ENCODE data around the gene NUP93. TPM values are rescaled to one million over a fixed set of nuclear protein-coding genes. Genes with fewer than 3 reads are reported as not detected.

The NUP93 gene
- total and polyA plus RNA-seq, 9 of the 15 experiments (the other 6 are each of a cell fraction or from before 2014, with no cell fraction given) = 92.0 to 162 (median 121) TPM

DNA sequence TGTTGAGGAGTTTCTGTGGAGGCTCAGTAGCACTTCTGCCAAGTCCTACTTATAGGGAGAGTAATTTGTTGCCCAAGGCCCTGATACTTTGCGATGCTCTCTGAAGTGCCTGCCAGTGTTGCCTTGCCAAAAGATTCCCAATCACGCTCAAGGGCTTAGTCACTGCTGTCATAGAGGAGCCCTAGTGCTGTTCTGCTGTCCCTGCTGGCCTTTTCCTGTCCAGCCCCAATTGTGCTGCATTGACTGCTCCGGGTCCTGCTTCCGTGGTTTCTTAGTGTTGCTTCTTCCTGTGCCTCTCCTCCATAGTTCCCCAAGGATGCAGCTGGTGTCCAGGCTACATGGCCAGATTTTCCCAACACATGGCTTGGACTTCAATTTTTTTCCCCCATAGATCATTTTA lies 13.9 kb downstream of the NUP93 start:
- ATAC-seq = peak; percentile 86
- no TSS peak for BruUV-seq (replicated peaks)
- intact Hi-C loops (cut with micrococcal nuclease) = no loop called here
- Histone ChIP-seq H3K9me3 (replicated peaks; ENCODE audit: control insufficient read depth, insufficient read depth, low read depth, low read length) (no peaks in the 10 kb centered on the region), H3K4me2 (ENCODE audit: insufficient read depth, low read length) (no peak overlapping the region), H3K4me1 (replicated peaks in 1 of 2; ENCODE audit: control insufficient read depth in 2 of 2, insufficient read depth in 2 of 2, low read length in 2 of 2) (peaks cover 11 to 29% of the 10 kb centered on the region in 2 experiments; a peak in 4 of 5 replicates), H3K79me2 (ENCODE audit: control insufficient read depth, insufficient read depth, low read length) (peaks cover 74% of the 10 kb centered on the region), H3K27ac (ENCODE audit: extremely low read depth, low read depth, low read length) (no peak overlapping the region), H3K36me3 (ENCODE audit: control insufficient read depth, insufficient read depth, low read length) (peaks cover 11% of the 10 kb centered on the region), H3K9me1 (ENCODE audit: control insufficient read depth, insufficient read depth, low read length) (peaks cover 3% of the 10 kb centered on the region), H2AFZ (ENCODE audit: low read depth, low read length) (no peak overlapping the region), H4K20me1 (replicated peaks; ENCODE audit: control insufficient read depth, insufficient read depth, low read length) (peaks cover 19% of the 10 kb centered on the region; the same call in 1 of the 2 replicates), H3K4me3 (no peak overlapping the region), H3K27me3 (ENCODE audit: control insufficient read depth in 2 of 2, insufficient read depth in 2 of 2, low read length in 2 of 2) (no peaks in the 10 kb centered on the region), H3K9ac (ENCODE audit: insufficient read depth in 1 of 2, low read depth in 2 of 2, low read length in 2 of 2) (no peak overlapping the region)
- ChIA-PET POLR2A (interaction anchor here (0.7 to 2.6 kb wide), 3 partner anchors 10 to 48 kb away, joined by 3 to 9 read pairs (median 3); no protein-coding TSS in a partner anchor), CTCF (ENCODE audit: low intra/inter-chr PET ratio) (no interaction called here)
- peak in 2 of 4 experiments; percentile 25 to 40 for DNase-seq (ENCODE audit: extremely low read depth in 1 of 4, low spot score in 3 of 4)
- FAIRE-seq = peak; percentile 68
- WGBS (ENCODE audit: insufficient coverage, low coverage, missing lambda C conversion rate) = 60% methylated on average over 4 of the region's 4 CpGs
- in situ Hi-C loops (cut with MboI) = no loop called here
- TF ChIP-seq ZNF766 (CRISPR knock-in tag; conservative IDR thresholded peaks at IDR 0.05) (peak; percentile 91), TRIM24 (IDR thresholded peaks at IDR 0.05) (0 out of 4 replicates have a peak, but pooled peaks of 1 of the 2 experiments have one; percentile 29), MLX (CRISPR knock-in tag; conservative IDR thresholded peaks at IDR 0.05) (no peak), ZBTB7A (IDR thresholded peaks at IDR 0.05; ENCODE audit: borderline replicate concordance, control insufficient read depth, low read depth, low read length) (no peak), BHLHE40 (IDR thresholded peaks at IDR 0.05; ENCODE audit: low read length) (no peak), ZNF584 (CRISPR knock-in tag; IDR thresholded peaks at IDR 0.05; ENCODE audit: low read depth) (no peak), KAT8 (IDR thresholded peaks at IDR 0.05; ENCODE audit: low read depth) (no peak), FOXP4 (CRISPR knock-in tag; IDR thresholded peaks at IDR 0.05; ENCODE audit: borderline replicate concordance) (no peak), NFE2 (IDR thresholded peaks at IDR 0.05; ENCODE audit: low read depth) (peak; percentile 16; the same call in 1 of the 2 replicates), HLTF (IDR thresholded peaks at IDR 0.05) (no peak), KAT7 (CRISPR knock-in tag; IDR thresholded peaks at IDR 0.05; ENCODE audit: borderline replicate concordance) (no peak), FOXM1 (IDR thresholded peaks at IDR 0.05; ENCODE audit: low read depth) (no peak), FOXM1 (CRISPR knock-in tag; IDR thresholded peaks at IDR 0.05; ENCODE audit: low read depth) (no peak), RBM17 (IDR thresholded peaks at IDR 0.05; ENCODE audit: borderline replicate concordance, low read depth, low read length) (no peak), HDAC1 (IDR thresholded peaks at IDR 0.05) (0 out of 4 replicates have a peak, but pooled peaks of 1 of the 2 experiments have one; percentile 17)
- TF ChIP-seq, protein P1, sequence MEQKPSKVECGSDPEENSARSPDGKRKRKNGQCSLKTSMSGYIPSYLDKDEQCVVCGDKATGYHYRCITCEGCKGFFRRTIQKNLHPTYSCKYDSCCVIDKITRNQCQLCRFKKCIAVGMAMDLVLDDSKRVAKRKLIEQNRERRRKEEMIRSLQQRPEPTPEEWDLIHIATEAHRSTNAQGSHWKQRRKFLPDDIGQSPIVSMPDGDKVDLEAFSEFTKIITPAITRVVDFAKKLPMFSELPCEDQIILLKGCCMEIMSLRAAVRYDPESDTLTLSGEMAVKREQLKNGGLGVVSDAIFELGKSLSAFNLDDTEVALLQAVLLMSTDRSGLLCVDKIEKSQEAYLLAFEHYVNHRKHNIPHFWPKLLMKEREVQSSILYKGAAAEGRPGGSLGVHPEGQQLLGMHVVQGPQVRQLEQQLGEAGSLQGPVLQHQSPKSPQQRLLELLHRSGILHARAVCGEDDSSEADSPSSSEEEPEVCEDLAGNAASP (IDR thresholded peaks at IDR 0.05) = no peak
- TF ChIP-seq, protein P2, sequence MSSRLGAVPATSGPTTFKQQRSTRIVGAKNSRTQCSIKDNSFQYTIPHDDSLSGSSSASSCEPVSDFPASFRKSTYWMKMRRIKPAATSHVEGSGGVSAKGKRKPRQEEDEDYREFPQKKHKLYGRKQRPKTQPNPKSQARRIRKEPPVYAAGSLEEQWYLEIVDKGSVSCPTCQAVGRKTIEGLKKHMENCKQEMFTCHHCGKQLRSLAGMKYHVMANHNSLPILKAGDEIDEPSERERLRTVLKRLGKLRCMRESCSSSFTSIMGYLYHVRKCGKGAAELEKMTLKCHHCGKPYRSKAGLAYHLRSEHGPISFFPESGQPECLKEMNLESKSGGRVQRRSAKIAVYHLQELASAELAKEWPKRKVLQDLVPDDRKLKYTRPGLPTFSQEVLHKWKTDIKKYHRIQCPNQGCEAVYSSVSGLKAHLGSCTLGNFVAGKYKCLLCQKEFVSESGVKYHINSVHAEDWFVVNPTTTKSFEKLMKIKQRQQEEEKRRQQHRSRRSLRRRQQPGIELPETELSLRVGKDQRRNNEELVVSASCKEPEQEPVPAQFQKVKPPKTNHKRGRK (tag; IDR thresholded peaks at IDR 0.05) = no peak

All from K562 (cell line).